Fibroblast of skin of right quadriceps (primary cell): ENCODE measurements around the gene ITGAD.
"Not testable (repeated sequence)": the region's sequence is repeated elsewhere in the genome, so short reads cannot be mapped to it uniquely, and the experiment has no call there.

Experiments
- DNase-seq: peaks from one replicate; pipeline ENCODE4 v3.0.0-alpha.2; 2013

ITGAD gene

GRCh38 chr16:31436221-31437045 lies 43.3 kb downstream of the ITGAD start:
- no peak for DNase-seq

GRCh38 chr16:31438414-31438813 lies 45.3 kb downstream of the ITGAD start:
- DNase-seq, result no peak

GRCh38 chr16:31439023-31439422 lies 45.9 kb downstream of the ITGAD start:
- DNase-seq, result not testable (repeated sequence)

- no peak for DNase-seq
Measured at GRCh38 chr16:31439519-31439918, 46.4 kb downstream of the ITGAD start.

- no peak for DNase-seq
Measured at GRCh38 chr16:31440516-31441184, 47.5 kb downstream of the ITGAD start.

GRCh38 chr16:31441956-31442355 lies 48.8 kb downstream of the ITGAD start:
- DNase-seq, result no peak

- not testable (repeated sequence) for DNase-seq
Measured at GRCh38 chr16:31445931-31446330, 52.8 kb downstream of the ITGAD start.

- no peak for DNase-seq
Measured at GRCh38 chr16:31451201-31451600, 58.1 kb downstream of the ITGAD start.

- peak; percentile 75 for DNase-seq
Measured at GRCh38 chr16:31451681-31452351, 58.7 kb downstream of the ITGAD start.

- DNase-seq, result peak; percentile 90
Measured at GRCh38 chr16:31452631-31453106, 59.5 kb downstream of the ITGAD start.

GRCh38 chr16:31453255-31454204 lies 60.4 kb downstream of the ITGAD start:
- peak; percentile 56 for DNase-seq

- no peak for DNase-seq
Measured at GRCh38 chr16:31455601-31456314, 62.6 kb downstream of the ITGAD start.

- DNase-seq, result no peak
Measured at GRCh38 chr16:31456988-31457360, 63.8 kb downstream of the ITGAD start.

GRCh38 chr16:31458073-31458843 lies 65.1 kb downstream of the ITGAD start:
- no peak for DNase-seq

- DNase-seq, result peak; percentile 98
Measured at GRCh38 chr16:31458844-31459686, 65.9 kb downstream of the ITGAD start, which contains the start of gene ARMC5. ARMC5 (plus strand) TSS chr16:31459501; CDS start chr16:31459525, 24 bp downstream.

GRCh38 chr16:31459687-31460581 lies 66.8 kb downstream of the ITGAD start:
- DNase-seq, result peak; percentile 99

- peak; percentile 68 for DNase-seq
Measured at GRCh38 chr16:31460582-31461002, 67.5 kb downstream of the ITGAD start.

- no peak for DNase-seq
Measured at GRCh38 chr16:31461201-31461920, 68.2 kb downstream of the ITGAD start.
